ENCODE measurements around the gene PTPRT.

Gene PTPRT

DNA sequence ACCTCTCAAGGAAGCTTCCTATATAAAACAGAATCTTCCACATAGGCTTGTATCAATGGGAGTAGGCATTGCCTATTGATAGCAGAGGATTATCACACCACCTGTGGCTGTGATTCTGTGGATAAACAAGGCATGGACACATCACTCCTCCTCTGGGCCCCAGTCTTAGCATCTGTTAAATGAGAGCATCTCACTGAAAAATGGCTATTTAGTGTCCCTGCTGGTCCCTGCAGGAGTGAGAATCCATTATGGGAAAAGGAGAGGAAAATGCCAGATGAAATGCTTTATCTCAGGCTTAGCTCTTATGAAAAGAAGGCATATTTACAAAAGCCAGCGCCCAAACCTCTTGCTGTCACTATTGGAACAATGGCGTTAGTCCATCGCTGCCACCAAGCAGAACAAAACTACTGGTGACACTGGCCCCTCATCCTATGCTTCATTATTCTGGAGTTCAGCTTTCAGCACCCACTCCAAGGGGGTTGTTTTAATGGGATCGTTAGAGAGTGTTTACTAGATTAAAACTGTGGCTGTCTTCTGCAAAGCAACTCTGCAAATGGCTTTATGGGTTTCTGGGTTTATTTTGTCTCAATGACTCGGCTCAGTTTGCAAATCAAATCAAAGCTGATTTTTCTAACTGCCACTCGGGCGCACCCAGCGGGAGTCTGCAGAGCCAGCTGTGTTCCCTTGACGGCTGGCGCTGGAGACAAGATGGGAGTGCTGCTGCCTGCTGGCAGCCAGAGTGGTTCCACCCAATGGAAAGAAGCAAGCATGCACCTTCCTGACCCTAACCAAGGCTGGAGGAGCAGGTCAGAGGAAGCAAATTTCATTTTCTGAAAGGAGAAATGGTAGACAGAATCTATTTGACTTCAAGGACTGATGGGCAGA is 912.7 kb downstream of the PTPRT start:
- Histone ChIP-seq H2AK5ac (ENCODE audit: low read length, severe bottlenecking) (no peak overlapping the region), H3K4me1 (ENCODE audit: control insufficient read depth, insufficient read depth, low read depth, low read length) (no peaks in the 10 kb centered on the region), H3K4me3 (ENCODE audit: insufficient read depth in 1 of 2, low read depth in 1 of 2, low read length in 2 of 2) (no peak overlapping the region), H3K27ac (ENCODE audit: low read length, poor library complexity, severe bottlenecking) (no peak overlapping the region), H4K91ac (ENCODE audit: low read length) (no peak overlapping the region), H3K9me3 (ENCODE audit: control insufficient read depth, low read length) (no peaks in the 10 kb centered on the region), H2AFZ (ENCODE audit: low read depth, low read length) (no peak overlapping the region), H2BK15ac (ENCODE audit: low read depth, poor library complexity, severe bottlenecking) (no peak overlapping the region), H3K4ac (ENCODE audit: low read depth in 1 of 2, low read length in 2 of 2) (no peak overlapping the region), H3K18ac (ENCODE audit: low read depth in 1 of 2, low read length in 2 of 2) (no peak overlapping the region), H3K9ac (ENCODE audit: low read length) (no peak overlapping the region), H3K23ac (ENCODE audit: low read length in 2 of 2) (no peak overlapping the region), H3K27me3 (ENCODE audit: control insufficient read depth in 1 of 2, insufficient read depth in 1 of 2, low read length in 2 of 2) (no peaks in the 10 kb centered on the region), H2BK5ac (ENCODE audit: low read depth, low read length, poor library complexity, severe bottlenecking) (no peak overlapping the region), H2BK12ac (ENCODE audit: low read length in 2 of 2) (no peak overlapping the region), H3K14ac (ENCODE audit: low read length in 2 of 2) (no peak overlapping the region), H3K4me2 (ENCODE audit: low read length, poor library complexity, severe bottlenecking) (no peak overlapping the region), H3K79me1 (replicated peaks; ENCODE audit: low read length, poor library complexity, severe bottlenecking) (no peaks in the 10 kb centered on the region), H2BK120ac (ENCODE audit: low read depth, low read length) (no peak overlapping the region), H4K8ac (ENCODE audit: low read length) (no peak overlapping the region), H3K36me3 (ENCODE audit: control insufficient read depth in 1 of 2, insufficient read depth in 2 of 2, low read depth in 1 of 2, low read length in 2 of 2) (no peaks in the 10 kb centered on the region)
- no peak for DNase-seq
- WGBS = 51% methylated on average over 10 of the region's 10 CpGs

GRCh38 chr20:42274986-42275385 is 914.7 kb downstream of the PTPRT start:
- Histone ChIP-seq H4K8ac (ENCODE audit: low read length) (no peak overlapping the region), H3K27me3 (ENCODE audit: control insufficient read depth in 1 of 2, insufficient read depth in 1 of 2, low read length in 2 of 2) (no peaks in the 10 kb centered on the region), H3K27ac (ENCODE audit: low read length, poor library complexity, severe bottlenecking) (no peak overlapping the region), H3K14ac (ENCODE audit: low read length in 2 of 2) (no peak overlapping the region), H3K9ac (ENCODE audit: low read length) (no peak overlapping the region), H3K4me3 (ENCODE audit: insufficient read depth in 1 of 2, low read depth in 1 of 2, low read length in 2 of 2) (no peak overlapping the region), H4K91ac (ENCODE audit: low read length) (no peak overlapping the region), H2BK12ac (ENCODE audit: low read length in 2 of 2) (no peak overlapping the region), H3K4me2 (ENCODE audit: low read length, poor library complexity, severe bottlenecking) (no peak overlapping the region), H3K4ac (ENCODE audit: low read depth in 1 of 2, low read length in 2 of 2) (no peak overlapping the region), H3K36me3 (ENCODE audit: control insufficient read depth in 1 of 2, insufficient read depth in 2 of 2, low read depth in 1 of 2, low read length in 2 of 2) (no peaks in the 10 kb centered on the region), H2BK15ac (ENCODE audit: low read depth, poor library complexity, severe bottlenecking) (no peak overlapping the region), H3K9me3 (ENCODE audit: control insufficient read depth, low read length) (no peaks in the 10 kb centered on the region), H3K18ac (ENCODE audit: low read depth in 1 of 2, low read length in 2 of 2) (no peak overlapping the region), H2BK120ac (ENCODE audit: low read depth, low read length) (no peak overlapping the region), H3K23ac (ENCODE audit: low read length in 2 of 2) (no peak overlapping the region), H2AK5ac (ENCODE audit: low read length, severe bottlenecking) (no peak overlapping the region), H3K4me1 (ENCODE audit: control insufficient read depth, insufficient read depth, low read depth, low read length) (no peaks in the 10 kb centered on the region), H2AFZ (ENCODE audit: low read depth, low read length) (no peak overlapping the region), H2BK5ac (ENCODE audit: low read depth, low read length, poor library complexity, severe bottlenecking) (no peak overlapping the region), H3K79me1 (replicated peaks; ENCODE audit: low read length, poor library complexity, severe bottlenecking) (no peaks in the 10 kb centered on the region)
- 56% methylated on average over 2 of the region's 2 CpGs for WGBS
- no peak for DNase-seq

GRCh38 chr20:42272516-42272915 is 917.2 kb downstream of the PTPRT start:
- Histone ChIP-seq H3K9ac (ENCODE audit: low read length) (no peak overlapping the region), H3K27ac (ENCODE audit: low read length, poor library complexity, severe bottlenecking) (no peak overlapping the region), H3K4me3 (ENCODE audit: insufficient read depth in 1 of 2, low read depth in 1 of 2, low read length in 2 of 2) (no peak overlapping the region), H3K23ac (ENCODE audit: low read length in 2 of 2) (no peak overlapping the region), H2AK5ac (ENCODE audit: low read length, severe bottlenecking) (no peak overlapping the region), H2BK12ac (ENCODE audit: low read length in 2 of 2) (no peak overlapping the region), H3K9me3 (ENCODE audit: control insufficient read depth, low read length) (no peaks in the 10 kb centered on the region), H3K36me3 (ENCODE audit: control insufficient read depth in 1 of 2, insufficient read depth in 2 of 2, low read depth in 1 of 2, low read length in 2 of 2) (no peaks in the 10 kb centered on the region), H3K14ac (ENCODE audit: low read length in 2 of 2) (no peak overlapping the region), H2BK120ac (ENCODE audit: low read depth, low read length) (no peak overlapping the region), H3K79me1 (replicated peaks; ENCODE audit: low read length, poor library complexity, severe bottlenecking) (no peaks in the 10 kb centered on the region), H4K91ac (ENCODE audit: low read length) (no peak overlapping the region), H3K4me1 (ENCODE audit: control insufficient read depth, insufficient read depth, low read depth, low read length) (no peaks in the 10 kb centered on the region), H3K4ac (ENCODE audit: low read depth in 1 of 2, low read length in 2 of 2) (no peak overlapping the region), H2AFZ (ENCODE audit: low read depth, low read length) (no peak overlapping the region), H4K8ac (ENCODE audit: low read length) (no peak overlapping the region), H2BK15ac (ENCODE audit: low read depth, poor library complexity, severe bottlenecking) (no peak overlapping the region), H2BK5ac (ENCODE audit: low read depth, low read length, poor library complexity, severe bottlenecking) (no peak overlapping the region), H3K27me3 (ENCODE audit: control insufficient read depth in 1 of 2, insufficient read depth in 1 of 2, low read length in 2 of 2) (no peaks in the 10 kb centered on the region), H3K18ac (ENCODE audit: low read depth in 1 of 2, low read length in 2 of 2) (no peak overlapping the region), H3K4me2 (ENCODE audit: low read length, poor library complexity, severe bottlenecking) (no peak overlapping the region)
- WGBS = 92% methylated on average over 6 of the region's 6 CpGs
- DNase-seq = no peak

DNA sequence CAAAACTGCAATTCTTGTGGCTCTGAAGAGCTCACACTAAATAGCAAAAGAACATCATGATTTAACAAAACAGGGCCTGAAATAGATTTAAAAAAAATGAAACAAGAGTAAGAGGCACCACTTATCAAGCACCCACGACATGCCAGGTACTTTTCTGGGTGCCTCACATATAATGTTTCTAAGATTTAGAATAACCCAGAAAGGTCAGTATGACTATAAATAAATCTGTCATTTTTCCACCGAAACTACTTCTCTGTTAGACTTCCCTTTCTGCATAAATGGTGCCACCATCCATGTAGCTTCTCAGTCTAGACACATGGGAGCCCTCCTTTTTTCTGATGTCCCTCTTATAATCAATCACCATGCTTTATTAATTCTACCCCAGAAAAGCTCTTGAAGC is 919.2 kb downstream of the PTPRT start:
- no peak overlapping the region for H2BK15ac ChIP-seq (ENCODE audit: low read depth, poor library complexity, severe bottlenecking)
- H2AFZ ChIP-seq (ENCODE audit: low read depth, low read length) = no peak overlapping the region
- no peak overlapping the region for H3K4me3 ChIP-seq (ENCODE audit: insufficient read depth in 1 of 2, low read depth in 1 of 2, low read length in 2 of 2)
- H2BK120ac ChIP-seq (ENCODE audit: low read depth, low read length) = no peak overlapping the region
- no peak overlapping the region for H3K18ac ChIP-seq (ENCODE audit: low read depth in 1 of 2, low read length in 2 of 2)
- H3K27ac ChIP-seq (ENCODE audit: low read length, poor library complexity, severe bottlenecking) = no peak overlapping the region
- 59% methylated on average over 1 of the region's 2 CpGs for WGBS
- H3K4me2 ChIP-seq (ENCODE audit: low read length, poor library complexity, severe bottlenecking) = no peak overlapping the region
- H3K4me1 ChIP-seq (ENCODE audit: control insufficient read depth, insufficient read depth, low read depth, low read length) = no peaks in the 10 kb centered on the region
- no peaks in the 10 kb centered on the region for H3K79me1 ChIP-seq (replicated peaks; ENCODE audit: low read length, poor library complexity, severe bottlenecking)
- no peak overlapping the region for H3K23ac ChIP-seq (ENCODE audit: low read length in 2 of 2)
- no peak overlapping the region for H2AK5ac ChIP-seq (ENCODE audit: low read length, severe bottlenecking)
- no peak overlapping the region for H3K9ac ChIP-seq (ENCODE audit: low read length)
- no peak overlapping the region for H2BK5ac ChIP-seq (ENCODE audit: low read depth, low read length, poor library complexity, severe bottlenecking)
- H4K91ac ChIP-seq (ENCODE audit: low read length) = no peak overlapping the region
- no peaks in the 10 kb centered on the region for H3K27me3 ChIP-seq (ENCODE audit: control insufficient read depth in 1 of 2, insufficient read depth in 1 of 2, low read length in 2 of 2)
- no peak overlapping the region for H2BK12ac ChIP-seq (ENCODE audit: low read length in 2 of 2)
- DNase-seq = no peak
- no peak overlapping the region for H4K8ac ChIP-seq (ENCODE audit: low read length)
- H3K9me3 ChIP-seq (ENCODE audit: control insufficient read depth, low read length) = no peaks in the 10 kb centered on the region
- no peaks in the 10 kb centered on the region for H3K36me3 ChIP-seq (ENCODE audit: control insufficient read depth in 1 of 2, insufficient read depth in 2 of 2, low read depth in 1 of 2, low read length in 2 of 2)
- H3K4ac ChIP-seq (ENCODE audit: low read depth in 1 of 2, low read length in 2 of 2) = no peak overlapping the region
- no peak overlapping the region for H3K14ac ChIP-seq (ENCODE audit: low read length in 2 of 2)
